Ascending aorta (tissue), 2 donors: ENCODE results near the gene SNED1. TPM values are rescaled to one million over a fixed set of nuclear protein-coding genes. Genes with fewer than 3 reads are reported as not detected.
A peak's percentile ranks its signal among the peaks of the same experiment; 100 is the strongest.

Experiments
- DNase-seq, 2 donors: peaks; one replicate each; pipeline ENCODE4 v3.0.0-alpha.2; 2019; ENCODE audit warnings: low spot score in 2 of 2
- H3K27ac ChIP-seq, 2 donors: fragments of 200-600 bp; sonication (generic); one replicate each; pipeline ENCODE4 v1.5.1; 2016 to 2017; ENCODE audit warnings: mild to moderate bottlenecking in 1 of 2
- H3K27me3 ChIP-seq: fragments of 200-600 bp; sonication (generic); one replicate; pipeline ENCODE4 v1.5.1; 2017
- H3K36me3 ChIP-seq, 2 donors: fragments of 200-600 bp; sonication (generic); one replicate each; pipeline ENCODE4 v1.5.1; 2016
- H3K4me1 ChIP-seq, 2 donors: fragments of 200-600 bp; sonication (generic); one replicate each; pipeline ENCODE4 v1.5.1; 2016 to 2017; ENCODE audit warnings: mild to moderate bottlenecking in 1 of 2
- H3K4me3 ChIP-seq, 2 donors: fragments of 200-600 bp; sonication (generic); one replicate each; pipeline ENCODE4 v1.5.1; 2016 to 2017; ENCODE audit warnings: mild to moderate bottlenecking in 1 of 2
- H3K9me3 ChIP-seq, 2 donors: fragments of 200-600 bp; sonication (generic); one replicate each; pipeline ENCODE4 v1.5.1; 2016
- intact Hi-C: fragments of 100-400 bp; cut with DNase I; formaldehyde crosslinking; loops from one replicate; pipeline ENCODE4 v1.15.1; 2023
- total RNA-seq: library from RNA; depleted of rRNA; stranded (reverse); fragments of >200 nt; gene quantifications from one replicate; pipeline ENCODE4 v1.1.0, GENCODE V29; 2016
- TF ChIP-seq, protein P1 (sequence below), 3 experiments: fragments of 200-600 bp in 2 of 3; fragments of 450-650 bp in 1 of 3; sonication (generic) in 2 of 3; IDR thresholded peaks; one replicate each; pipeline ENCODE4 v1.5.1; 2016 to 2019; ENCODE audit warnings: antibody characterized with exemption in 3 of 3, mild to moderate bottlenecking in 1 of 3, moderate library complexity in 1 of 3

Gene SNED1
- total RNA-seq, 1 donor from 2014 or later: 84.3 TPM

DNA sequence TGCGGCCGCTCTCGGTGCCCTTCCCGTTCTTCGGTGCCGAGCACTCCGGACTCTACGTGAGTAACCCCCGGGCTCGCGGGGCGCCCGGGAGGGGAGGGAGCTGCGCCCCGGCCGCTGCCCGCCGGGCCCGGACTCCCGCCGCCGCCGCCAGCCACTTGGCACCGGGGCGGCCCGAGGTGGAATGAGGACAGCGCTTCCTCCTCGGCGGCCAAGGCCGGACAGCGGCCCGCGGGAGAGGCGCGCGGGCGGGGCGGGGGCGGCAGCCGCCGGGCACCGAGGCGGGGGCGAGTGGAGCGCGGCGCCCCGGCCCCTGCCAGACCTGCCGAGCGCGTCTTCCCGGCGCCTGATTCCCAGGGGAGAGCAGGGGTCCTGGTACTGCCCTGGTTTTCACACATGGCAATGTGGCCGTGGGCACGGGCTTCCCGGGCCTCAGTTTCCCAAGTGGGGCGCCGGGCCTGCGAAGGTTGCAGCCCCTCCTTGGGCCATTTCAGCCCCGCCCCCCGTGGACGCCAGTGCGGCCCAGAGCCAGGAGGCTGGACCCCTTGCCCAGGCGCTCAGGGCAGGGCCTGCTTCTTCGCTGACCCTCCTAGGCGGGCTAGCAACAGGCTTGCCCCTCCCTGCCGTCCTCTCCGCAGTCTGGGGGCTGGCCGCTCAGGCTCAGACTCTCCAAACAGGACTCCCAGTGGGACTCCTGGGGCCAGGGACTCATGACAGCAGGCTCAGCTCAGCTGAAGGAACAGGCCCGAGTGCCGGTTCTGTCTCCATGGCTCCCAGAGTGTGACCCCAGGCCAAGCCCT is 775 bp downstream of the SNED1 start:
- Histone ChIP-seq H3K4me3 (peak overlapping the region; percentile 79 to 91), H3K9me3 (peaks cover 8 to 11% of the 10 kb centered on the region in 2 donors), H3K27me3 (no peaks in the 10 kb centered on the region), H3K4me1 (peaks cover 33 to 47% of the 10 kb centered on the region in 2 donors), H3K27ac (peak overlapping the region; percentile 65 to 93), H3K36me3 (peaks cover 14 to 38% of the 10 kb centered on the region in 2 donors)
- intact Hi-C loops: loop anchor here (1.0 to 10.0 kb wide), 7 partner anchors 12 to 1184 kb away; partner anchors contain the start of genes DUSP28, HDLBP, PPP1R7 and RNPEPL1
- DNase-seq: peak in 1 of 2 donors; percentile 68
- TF ChIP-seq, protein P1, sequence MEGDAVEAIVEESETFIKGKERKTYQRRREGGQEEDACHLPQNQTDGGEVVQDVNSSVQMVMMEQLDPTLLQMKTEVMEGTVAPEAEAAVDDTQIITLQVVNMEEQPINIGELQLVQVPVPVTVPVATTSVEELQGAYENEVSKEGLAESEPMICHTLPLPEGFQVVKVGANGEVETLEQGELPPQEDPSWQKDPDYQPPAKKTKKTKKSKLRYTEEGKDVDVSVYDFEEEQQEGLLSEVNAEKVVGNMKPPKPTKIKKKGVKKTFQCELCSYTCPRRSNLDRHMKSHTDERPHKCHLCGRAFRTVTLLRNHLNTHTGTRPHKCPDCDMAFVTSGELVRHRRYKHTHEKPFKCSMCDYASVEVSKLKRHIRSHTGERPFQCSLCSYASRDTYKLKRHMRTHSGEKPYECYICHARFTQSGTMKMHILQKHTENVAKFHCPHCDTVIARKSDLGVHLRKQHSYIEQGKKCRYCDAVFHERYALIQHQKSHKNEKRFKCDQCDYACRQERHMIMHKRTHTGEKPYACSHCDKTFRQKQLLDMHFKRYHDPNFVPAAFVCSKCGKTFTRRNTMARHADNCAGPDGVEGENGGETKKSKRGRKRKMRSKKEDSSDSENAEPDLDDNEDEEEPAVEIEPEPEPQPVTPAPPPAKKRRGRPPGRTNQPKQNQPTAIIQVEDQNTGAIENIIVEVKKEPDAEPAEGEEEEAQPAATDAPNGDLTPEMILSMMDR (IDR thresholded peaks at IDR 0.05): no peak

DNA sequence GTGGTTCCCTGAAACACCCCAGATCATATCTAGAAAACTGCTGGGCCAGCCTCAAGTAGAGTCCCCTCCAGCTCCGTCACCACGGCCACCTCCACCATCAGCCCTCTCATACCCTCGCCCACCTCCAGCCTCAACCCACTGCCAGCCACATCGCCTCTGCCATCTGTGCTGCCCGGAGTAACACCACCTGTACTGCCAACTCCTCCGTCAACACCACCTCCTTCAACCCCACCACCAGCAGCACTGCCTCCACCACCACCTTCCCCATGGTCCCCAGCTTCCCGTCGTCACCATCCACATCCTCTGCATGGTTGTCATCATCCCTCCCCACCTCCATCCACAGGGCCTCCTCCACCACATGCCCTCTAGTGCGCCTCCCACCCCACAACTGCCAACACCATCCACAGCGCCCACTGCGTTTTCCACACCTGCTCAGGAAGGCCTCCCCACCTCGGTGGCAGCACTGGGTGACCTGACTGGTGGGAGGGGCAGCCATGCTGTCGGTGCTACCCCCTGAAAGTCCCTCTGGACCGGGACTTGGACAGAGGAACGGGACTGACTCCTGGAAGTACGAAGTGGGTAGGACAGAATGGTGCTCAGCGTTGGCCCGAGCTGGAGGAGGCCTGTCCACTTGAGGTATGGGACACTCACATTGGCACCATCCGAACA is 1.6 kb downstream of the SNED1 start:
- Histone ChIP-seq H3K4me3 (peak overlapping the region; percentile 79 to 91), H3K27me3 (no peaks in the 10 kb centered on the region), H3K4me1 (peaks cover 24 to 39% of the 10 kb centered on the region in 2 donors), H3K9me3 (peaks cover 12 to 19% of the 10 kb centered on the region in 2 donors), H3K36me3 (peaks cover 14 to 43% of the 10 kb centered on the region in 2 donors), H3K27ac (peak overlapping the region in 1 of 2 donors; percentile 93)
- intact Hi-C loops: loop anchor here (2.0 to 10.0 kb wide), 6 partner anchors 151 to 1185 kb away; partner anchors contain the start of genes DUSP28, HDLBP, PPP1R7 and RNPEPL1
- TF ChIP-seq, protein P1 (IDR thresholded peaks at IDR 0.05): no peak
- DNase-seq: peak in 1 of 2 donors; percentile 63

DNA sequence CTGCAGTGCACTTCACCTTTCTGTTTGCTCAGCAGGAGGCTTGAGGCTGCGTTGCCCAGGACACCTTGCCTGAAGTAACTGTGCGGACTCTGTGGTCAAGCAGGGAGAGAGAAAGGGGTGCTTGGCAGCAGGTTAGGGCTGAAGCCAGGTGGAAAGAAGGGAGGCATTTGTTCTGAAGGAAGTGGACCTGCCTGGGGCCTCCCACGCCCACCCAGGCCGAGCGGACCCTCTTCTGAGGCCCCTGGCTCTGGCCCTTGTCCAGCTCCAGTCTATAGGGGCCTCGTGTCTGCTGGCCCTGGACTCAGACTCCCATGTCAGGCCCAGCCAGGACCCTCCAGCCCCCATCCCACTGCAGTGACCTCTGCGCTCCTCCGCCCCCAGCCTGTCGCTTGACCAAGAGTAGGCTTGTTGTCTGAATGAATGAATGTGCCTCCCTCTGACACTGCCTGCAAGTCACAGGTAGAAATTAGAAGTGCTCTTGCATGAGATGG is 2.5 kb downstream of the SNED1 start:
- H3K27me3 ChIP-seq: no peaks in the 10 kb centered on the region
- intact Hi-C loops: no loop called here
- peak in 1 of 2 donors; percentile 47 for DNase-seq
- no peak overlapping the region for H3K27ac ChIP-seq
- H3K9me3 ChIP-seq: peaks cover 12 to 28% of the 10 kb centered on the region in 2 donors
- peaks cover 14 to 43% of the 10 kb centered on the region in 2 donors for H3K36me3 ChIP-seq
- peaks cover 18 to 30% of the 10 kb centered on the region in 2 donors for H3K4me1 ChIP-seq
- TF ChIP-seq, protein P1 (IDR thresholded peaks at IDR 0.05): no peak
- H3K4me3 ChIP-seq: peak overlapping the region in 1 of 2 donors; percentile 79

DNA sequence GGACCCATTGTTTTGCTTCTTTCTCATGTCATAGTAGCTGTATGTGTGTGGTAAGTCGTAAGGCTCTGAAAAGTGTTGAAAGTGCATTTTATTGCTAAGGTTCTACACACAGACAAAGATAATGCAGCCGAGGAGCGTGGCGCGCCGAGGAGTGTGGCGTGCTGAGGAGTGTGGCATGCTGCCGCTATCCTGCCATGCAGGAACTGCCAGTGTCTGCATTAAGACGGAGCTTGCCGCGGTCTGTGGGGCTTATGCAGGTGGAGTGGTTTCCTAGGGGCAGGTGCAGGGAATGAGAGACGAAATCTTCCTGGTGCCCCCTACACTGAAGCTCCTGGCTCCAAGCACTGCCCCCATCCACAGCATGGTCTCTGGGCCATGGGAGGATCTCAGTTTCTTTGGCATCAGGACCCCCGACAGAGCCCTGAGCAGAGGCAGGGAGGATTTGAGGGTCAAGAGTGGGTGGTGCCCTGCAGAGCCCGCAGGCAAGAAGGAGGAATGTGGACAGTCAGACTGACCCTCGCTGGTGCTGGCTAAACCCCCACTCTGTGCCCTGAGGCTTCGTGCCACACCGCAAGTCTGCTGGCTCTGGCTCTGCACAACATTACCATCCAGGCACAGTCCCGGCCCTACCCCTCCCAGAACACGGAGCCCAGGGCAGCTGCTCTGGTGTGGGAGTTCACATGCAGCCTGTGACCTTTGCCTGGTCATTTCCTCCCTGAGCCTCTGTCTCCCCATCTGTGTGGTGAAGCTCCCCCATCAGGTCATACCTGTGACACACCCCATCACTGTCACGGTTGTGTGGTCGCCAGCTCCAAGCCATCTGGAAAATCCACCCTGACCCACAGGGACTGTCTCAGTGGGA is 3.2 kb downstream of the SNED1 start:
- no peaks in the 10 kb centered on the region for H3K27me3 ChIP-seq
- TF ChIP-seq, protein P1 (IDR thresholded peaks at IDR 0.05): no peak
- peak in 1 of 2 donors; percentile 56 for DNase-seq
- peaks cover 11 to 22% of the 10 kb centered on the region in 2 donors for H3K4me1 ChIP-seq
- H3K9me3 ChIP-seq: peaks cover 12 to 31% of the 10 kb centered on the region in 2 donors
- H3K36me3 ChIP-seq: peaks cover 14 to 43% of the 10 kb centered on the region in 2 donors
- intact Hi-C loops: no loop called here
- no peak overlapping the region for H3K4me3 ChIP-seq
- no peak overlapping the region for H3K27ac ChIP-seq
